HEK293 (cell line): ENCODE measurements around the gene TMEM135.

Source experiments
- CTCF ChIA-PET: fragments of 350-600 bp; formaldehyde crosslinking; extraction: SDS; loops from one replicate; lab custom pipeline; 2021; ENCODE audit warnings: antibody characterized with exemption; lab: Yijun Ruan, JAX
- POLR2A ChIA-PET: fragments of 300-600 bp; formaldehyde crosslinking; extraction: SDS; loops from one replicate; lab custom pipeline; 2020; ENCODE audit warnings: antibody characterized with exemption, inconsistent platforms; lab: Yijun Ruan, JAX
- H3K27ac ChIP-seq: fragments of 200-500 bp; sonication (Bioruptor generic); 2 replicates; pipeline ENCODE4 v1.5.1; 2014; ENCODE audit warnings: low read depth, low read length, control low read depth, inconsistent platforms; ENCODE audit errors: extremely low read depth
- H3K36me3 ChIP-seq, 2 experiments: fragments of 200-500 bp in 1 of 2; sonication (Bioruptor generic) in 1 of 2; 1 replicate in 1 of 2; 2 replicates in 1 of 2; pipeline ENCODE4 v1.5.1; 2014 to 2017; ENCODE audit warnings: inconsistent platforms in 2 of 2, low read length in 2 of 2; ENCODE audit not compliant: control insufficient read depth in 2 of 2, insufficient read depth in 1 of 2
- H3K4me1 ChIP-seq: fragments of 200-500 bp; sonication (Bioruptor generic); 2 replicates; pipeline ENCODE4 v1.5.1; 2014; ENCODE audit warnings: mild to moderate bottlenecking, low read length, inconsistent platforms; ENCODE audit not compliant: control insufficient read depth, insufficient read depth
- H3K4me3 ChIP-seq: 2 replicates; pipeline ENCODE4 v1.5.1; 2011; ENCODE audit warnings: low read depth, mild to moderate bottlenecking, control low read depth, low read length, moderate library complexity
- H3K9me3 ChIP-seq: fragments of 200-500 bp; sonication (Bioruptor generic); 2 replicates; pipeline ENCODE4 v1.5.1; 2014; ENCODE audit warnings: low read depth, low read length, inconsistent platforms; ENCODE audit not compliant: control insufficient read depth, insufficient read depth
- BCL11A ChIP-seq: fragments of 450-650 bp; formaldehyde crosslinking; IDR thresholded peaks from 2 replicates; pipeline ENCODE4 v1.5.1; 2016; ENCODE audit warnings: low read depth, missing biosample characterization, missing genetic modification characterization
- BCL6B ChIP-seq: fragments of 450-650 bp; formaldehyde crosslinking; IDR thresholded peaks from 2 replicates; pipeline ENCODE4 v1.5.1; 2017; ENCODE audit warnings: missing biosample characterization, missing genetic modification characterization
- ELK4 ChIP-seq: IDR thresholded peaks from 2 replicates; pipeline ENCODE4 v1.6.1; 2011; ENCODE audit warnings: mild to moderate bottlenecking, low read depth, low read length, borderline replicate concordance
- KLF1 ChIP-seq: fragments of 450-650 bp; formaldehyde crosslinking; IDR thresholded peaks from 2 replicates; pipeline ENCODE4 v1.5.1; 2016; ENCODE audit warnings: missing biosample characterization, missing genetic modification characterization
- KLF10 ChIP-seq: fragments of 450-650 bp; IDR thresholded peaks from 2 replicates; pipeline ENCODE4 v1.5.1; 2018; ENCODE audit warnings: missing biosample characterization, mild to moderate bottlenecking, missing genetic modification characterization
- KLF7 ChIP-seq: fragments of 450-650 bp; formaldehyde crosslinking; IDR thresholded peaks from 2 replicates; pipeline ENCODE4 v1.5.1; 2016; ENCODE audit warnings: missing biosample characterization, missing genetic modification characterization, borderline replicate concordance
- KLF9 ChIP-seq: fragments of 450-650 bp; formaldehyde crosslinking; IDR thresholded peaks from 2 replicates; pipeline ENCODE4 v1.5.1; 2016; ENCODE audit warnings: missing biosample characterization, missing genetic modification characterization, low read depth
- MYNN ChIP-seq: fragments of 450-650 bp; formaldehyde crosslinking; IDR thresholded peaks from 2 replicates; pipeline ENCODE4 v1.5.1; 2016; ENCODE audit warnings: missing biosample characterization, missing genetic modification characterization, borderline replicate concordance
- TRIM28 ChIP-seq: IDR thresholded peaks from 2 replicates; pipeline ENCODE4 v1.6.1; 2011; ENCODE audit warnings: low read length, control low read depth, borderline replicate concordance
- ZBTB8A ChIP-seq: fragments of 450-650 bp; formaldehyde crosslinking; IDR thresholded peaks from 2 replicates; pipeline ENCODE4 v1.5.1; 2016; ENCODE audit warnings: missing biosample characterization, missing genetic modification characterization
- ZNF114 ChIP-seq: fragments of 450-650 bp; formaldehyde crosslinking; IDR thresholded peaks from 2 replicates; pipeline ENCODE4 v1.5.0; 2017; ENCODE audit warnings: missing biosample characterization, missing genetic modification characterization
- ZNF121 ChIP-seq: fragments of 450-650 bp; formaldehyde crosslinking; IDR thresholded peaks from 2 replicates; pipeline ENCODE4 v1.5.1; 2016; ENCODE audit warnings: missing biosample characterization, missing genetic modification characterization
- ZNF138 ChIP-seq: fragments of 450-650 bp; formaldehyde crosslinking; IDR thresholded peaks from 2 replicates; pipeline ENCODE4 v1.5.1; 2016; ENCODE audit warnings: missing biosample characterization, missing genetic modification characterization, borderline replicate concordance
- ZNF221 ChIP-seq: fragments of 450-650 bp; formaldehyde crosslinking; IDR thresholded peaks from 2 replicates; pipeline ENCODE4 v1.5.1; 2017; ENCODE audit warnings: missing biosample characterization, missing genetic modification characterization, borderline replicate concordance
- ZNF239 ChIP-seq: fragments of 450-650 bp; formaldehyde crosslinking; IDR thresholded peaks from 2 replicates; pipeline ENCODE4 v1.5.1; 2016; ENCODE audit warnings: missing biosample characterization, missing genetic modification characterization
- ZNF354C ChIP-seq: fragments of 450-650 bp; formaldehyde crosslinking; IDR thresholded peaks from 2 replicates; pipeline ENCODE4 v1.5.1; 2016; ENCODE audit warnings: missing biosample characterization, missing genetic modification characterization, low read depth, borderline replicate concordance
- ZNF488 ChIP-seq: fragments of 450-650 bp; formaldehyde crosslinking; IDR thresholded peaks from 2 replicates; pipeline ENCODE4 v1.5.1; 2016; ENCODE audit warnings: missing biosample characterization, missing genetic modification characterization
- ZNF518A ChIP-seq: fragments of 450-650 bp; formaldehyde crosslinking; conservative IDR thresholded peaks from 2 replicates; pipeline ENCODE4 v1.5.1; 2016; ENCODE audit warnings: low read depth, missing biosample characterization, missing genetic modification characterization
- ZNF521 ChIP-seq: fragments of 450-650 bp; formaldehyde crosslinking; IDR thresholded peaks from 2 replicates; pipeline ENCODE4 v1.5.1; 2017; ENCODE audit warnings: missing biosample characterization, mild to moderate bottlenecking, missing genetic modification characterization
- ZNF544 ChIP-seq: fragments of 450-650 bp; formaldehyde crosslinking; IDR thresholded peaks from 2 replicates; pipeline ENCODE4 v1.5.0; 2017; ENCODE audit warnings: missing biosample characterization, missing genetic modification characterization
- ZNF549 ChIP-seq: fragments of 450-650 bp; IDR thresholded peaks from 2 replicates; pipeline ENCODE4 v1.5.1; 2018; ENCODE audit warnings: missing biosample characterization, missing genetic modification characterization, mild to moderate bottlenecking, inconsistent platforms, moderate library complexity
- ZNF571 ChIP-seq: fragments of 450-650 bp; formaldehyde crosslinking; IDR thresholded peaks from 2 replicates; pipeline ENCODE4 v1.5.0; 2017; ENCODE audit warnings: missing biosample characterization, missing genetic modification characterization
- ZNF623 ChIP-seq: fragments of 450-650 bp; formaldehyde crosslinking; IDR thresholded peaks from 2 replicates; pipeline ENCODE4 v1.5.1; 2016; ENCODE audit warnings: missing biosample characterization, missing genetic modification characterization
- ZNF704 ChIP-seq: fragments of 450-650 bp; formaldehyde crosslinking; IDR thresholded peaks from 2 replicates; pipeline ENCODE4 v1.5.1; 2016; ENCODE audit warnings: missing biosample characterization, missing genetic modification characterization
- ZSCAN16 ChIP-seq: fragments of 450-650 bp; formaldehyde crosslinking; IDR thresholded peaks from 2 replicates; pipeline ENCODE4 v1.5.1; 2016; ENCODE audit warnings: missing biosample characterization, missing genetic modification characterization
- ZSCAN30 ChIP-seq: fragments of 450-650 bp; IDR thresholded peaks from 2 replicates; pipeline ENCODE4 v1.5.1; 2018; ENCODE audit warnings: missing biosample characterization, mild to moderate bottlenecking, missing genetic modification characterization, moderate library complexity
- ZXDB ChIP-seq: fragments of 450-650 bp; formaldehyde crosslinking; IDR thresholded peaks from 2 replicates; pipeline ENCODE4 v1.5.1; 2016; ENCODE audit warnings: missing biosample characterization, missing genetic modification characterization

The TMEM135 gene

GRCh38 chr11:87224486-87224885, 186.8 kb downstream of the TMEM135 start:
- Histone ChIP-seq H3K9me3 (no peaks in the 10 kb centered on the region), H3K4me1 (no peaks in the 10 kb centered on the region), H3K36me3 (no peaks in the 10 kb centered on the region), H3K4me3 (no peak overlapping the region), H3K27ac (no peak overlapping the region)
- POLR2A ChIA-PET, result interaction anchor here (0.5 kb wide), 1 partner anchor 198 kb away, joined by 3 read pairs; no protein-coding TSS in a partner anchor
- TF ChIP-seq MYNN (tag by site-specific recombination) (no peak), ZXDB (tag by site-specific recombination) (no peak), ZBTB8A (no peak), ZNF239 (tag by site-specific recombination) (no peak), ZNF488 (tag by site-specific recombination) (no peak), ZNF704 (no peak), ZSCAN16 (tag by site-specific recombination) (no peak), ZNF114 (tag by site-specific recombination) (no peak), BCL11A (no peak), ZNF138 (tag by site-specific recombination) (no peak), BCL6B (no peak), ELK4 (no peak), ZNF544 (tag by site-specific recombination) (no peak), KLF1 (tag by site-specific recombination) (no peak), ZNF521 (tag by site-specific recombination) (no peak)
- CTCF ChIA-PET, result interaction anchor here (0.6 kb wide), 2 partner anchors 44 to 277 kb away, joined by 3 to 4 read pairs; no protein-coding TSS in a partner anchor

- no peaks in the 10 kb centered on the region for H3K9me3 ChIP-seq
- no peaks in the 10 kb centered on the region for H3K4me1 ChIP-seq
- H3K36me3 ChIP-seq, result no peaks in the 10 kb centered on the region
- no peak overlapping the region for H3K27ac ChIP-seq
- POLR2A ChIA-PET, result no interaction called here
- CTCF ChIA-PET, result no interaction called here
- no peak overlapping the region for H3K4me3 ChIP-seq
- no peak for TF ChIP-seq TRIM28
- TF ChIP-seq ZSCAN30 (tag by site-specific recombination), result no peak
- TF ChIP-seq BCL6B, result peak; percentile 79
- no peak for TF ChIP-seq ZNF549
- no peak for TF ChIP-seq KLF7 (tag by site-specific recombination)
- no peak for TF ChIP-seq ZNF221 (tag by site-specific recombination)
- no peak for TF ChIP-seq ZNF571 (tag by site-specific recombination)
- no peak for TF ChIP-seq ZNF518A (tag by site-specific recombination)
- TF ChIP-seq KLF10 (tag by site-specific recombination), result no peak
- no peak for TF ChIP-seq ZNF121
- TF ChIP-seq KLF9 (tag by site-specific recombination), result no peak
- TF ChIP-seq ZNF354C (tag by site-specific recombination), result no peak
- TF ChIP-seq ZNF623 (tag by site-specific recombination), result no peak
These were observed 191.1 kb downstream of the TMEM135 start for GRCh38 chr11:87228820-87229219.
